Measurements from ENCODE around the gene GDE1. TPM values are rescaled to one million over a fixed set of nuclear protein-coding genes. Genes with fewer than 3 reads are reported as not detected.

Gene GDE1
- total and polyA plus RNA-seq, 2 of the 4 experiments (the other 2 are of a cell fraction) = 50.1 to 62.4 TPM

GRCh38 chr16:19479302-19479721, 42.6 kb downstream of the GDE1 start:
- no peak overlapping the region for H2BK15ac ChIP-seq (ENCODE audit: low read depth, low read length)
- in situ Hi-C loops (cut with MboI; ENCODE audit: low sequenced_read_pairs) (no loop called here), intact Hi-C loops (cut with micrococcal nuclease) (no loop called here), dilution Hi-C loops (cut with HindIII; ENCODE audit: low sequenced_read_pairs, unreplicated experiment) (no loop called here)
- CTCF ChIA-PET = no interaction called here
- no peak overlapping the region for H3K9ac ChIP-seq (ENCODE audit: low read depth, low read length)
- no peak for ATAC-seq (ENCODE audit: low read depth)
- H2AK9ac ChIP-seq (replicated peaks; ENCODE audit: low read depth, low read length, poor library complexity) = no peak overlapping the region
- no peak overlapping the region for H3K18ac ChIP-seq (ENCODE audit: low read depth, low read length)
- no peak overlapping the region for H3K4me2 ChIP-seq (ENCODE audit: low read depth, low read length)
- no peak overlapping the region for H2BK5ac ChIP-seq (ENCODE audit: low read depth, low read length, poor library complexity, severe bottlenecking)
- H3K14ac ChIP-seq (replicated peaks; ENCODE audit: low read depth, low read length) = no peak overlapping the region
- H2AFZ ChIP-seq (replicated peaks; ENCODE audit: low read length, poor library complexity) = no peak overlapping the region
- no peak overlapping the region for H2AK5ac ChIP-seq (ENCODE audit: low read depth, low read length)
- POLR2A ChIA-PET (ENCODE audit: unreplicated experiment) = no interaction called here
- no peak overlapping the region for H3K4ac ChIP-seq (ENCODE audit: low read depth, low read length)
- no peak overlapping the region for H4K91ac ChIP-seq (ENCODE audit: insufficient read depth, low read depth, low read length)
- no peaks in the 10 kb centered on the region for H3K4me1 ChIP-seq (ENCODE audit: control insufficient read depth, insufficient read depth, low read length)
- no peaks in the 10 kb centered on the region for H3K9me1 ChIP-seq (ENCODE audit: insufficient read depth, low read length)
- H3K79me1 ChIP-seq (ENCODE audit: low read depth in 1 of 2, low read length in 2 of 2) = no peaks in the 10 kb centered on the region
- H3K36me3 ChIP-seq (ENCODE audit: control insufficient read depth, insufficient read depth, low read length) = no peaks in the 10 kb centered on the region
- H4K8ac ChIP-seq (ENCODE audit: low read depth in 2 of 2, low read length in 2 of 2) = no peak overlapping the region
- H3K9me3 ChIP-seq (ENCODE audit: control insufficient read depth, insufficient read depth, low read length) = no peaks in the 10 kb centered on the region
- no peak overlapping the region for H3K4me3 ChIP-seq (ENCODE audit: insufficient read depth, low read depth, low read length)
- no peak for DNase-seq
- no peak overlapping the region for H3K56ac ChIP-seq (ENCODE audit: extremely low read depth, insufficient read depth, low read length)
- H3K27me3 ChIP-seq (ENCODE audit: control insufficient read depth, insufficient read depth, low read length) = no peaks in the 10 kb centered on the region
- WGBS, 2 experiments (ENCODE audit: extremely low coverage in 2 of 2, insufficient read length in 1 of 2) = no CpG with 5 or more reads among the region's 3 CpGs
- no peak overlapping the region for H3K23ac ChIP-seq (ENCODE audit: low read depth, low read length)
- BruUV-seq (replicated peaks) = no TSS peak
- TF ChIP-seq BHLHE40 (IDR thresholded peaks at IDR 0.05; ENCODE audit: low read depth, low read length) (no peak), CHD1 (IDR thresholded peaks at IDR 0.05; ENCODE audit: low read depth, low read length) (no peak), FOS (IDR thresholded peaks at IDR 0.05; ENCODE audit: low read depth, low read length) (no peak), ELK1 (IDR thresholded peaks at IDR 0.05; ENCODE audit: borderline replicate concordance, low read depth, low read length) (no peak), USF2 (IDR thresholded peaks at IDR 0.05; ENCODE audit: low read depth, low read length) (no peak), SMC3 (IDR thresholded peaks at IDR 0.05; ENCODE audit: low read depth, low read length) (no peak), RAD21 (IDR thresholded peaks at IDR 0.05; ENCODE audit: low read length) (no peak), POLR2A (IDR thresholded peaks at IDR 0.05; ENCODE audit: low read depth, low read length) (no peak), MAFK (IDR thresholded peaks at IDR 0.05; ENCODE audit: low read depth, low read length) (no peak), NFE2L2 (IDR thresholded peaks at IDR 0.05; ENCODE audit: low read depth, low read length) (no peak), CTCF (conservative IDR thresholded peaks at IDR 0.05; ENCODE audit: low read depth, low read length) (no peak)
- H2BK120ac ChIP-seq (ENCODE audit: low read depth, low read length) = no peak overlapping the region
- no peak overlapping the region for H2BK20ac ChIP-seq (ENCODE audit: low read depth, low read length)
- H3K27ac ChIP-seq (ENCODE audit: insufficient read depth, low read length) = no peak overlapping the region
- H4K20me1 ChIP-seq (ENCODE audit: insufficient read depth, low read length) = no peaks in the 10 kb centered on the region
- no peak overlapping the region for H4K5ac ChIP-seq (ENCODE audit: low read depth, low read length)

Data from IMR-90 (cell line).